ENCODE measurements around the gene SYTL3. TPM values are rescaled to one million over a fixed set of nuclear protein-coding genes. Genes with fewer than 3 reads are reported as not detected.

SYTL3 gene
- total RNA-seq, 1 experiment from 2014 or later: 0.28 TPM

DNA sequence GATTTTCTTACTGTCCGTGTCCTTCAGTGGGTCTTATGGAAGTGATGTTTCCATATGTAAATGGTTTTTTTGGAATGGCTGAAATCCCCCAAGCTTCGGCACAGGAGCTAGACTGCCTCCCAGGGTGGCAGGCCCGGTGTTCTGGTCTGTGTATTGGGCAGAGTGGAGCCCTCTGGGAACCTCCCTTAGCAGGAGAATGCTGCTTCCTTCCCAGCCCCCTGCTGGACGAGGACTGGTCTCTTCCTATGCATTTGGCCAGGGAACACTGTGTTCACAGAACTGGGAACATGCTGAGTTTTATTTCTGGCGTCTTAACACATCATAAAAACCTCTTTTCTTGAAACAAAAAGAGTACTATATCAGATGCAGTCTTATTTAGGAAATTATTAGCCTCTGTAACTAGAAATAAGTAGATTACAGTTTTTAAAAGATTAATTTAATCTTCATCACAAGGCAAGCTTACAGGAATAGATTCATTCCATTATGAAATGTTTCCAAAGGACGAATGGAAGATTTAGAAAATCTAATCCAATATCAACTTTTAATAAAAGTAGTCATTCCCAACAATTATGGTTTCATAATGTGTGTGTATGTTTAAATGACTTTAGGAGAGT, 56.6 kb downstream of the SYTL3 start:
- CTCF ChIA-PET: interaction anchor here (0.6 to 3.1 kb wide), 16 partner anchors 9 to 492 kb away, joined by 3 to 22 read pairs (median 4); partner anchors contain the start of gene RSPH3
- Mint-ChIP-seq H3K27me3 (ENCODE audit: low read depth) (peaks cover 2% of the 10 kb centered on the region; the same call in 1 of the 2 replicates), H3K4me1 (peaks cover 14% of the 10 kb centered on the region), H3K27ac (no peak overlapping the region), H3K36me3 (no peaks in the 10 kb centered on the region), H3K9me3 (no peaks in the 10 kb centered on the region), H3K4me3 (no peak overlapping the region)
- DNase-seq (ENCODE audit: low spot score) (peak; percentile 54), ATAC-seq (peak; percentile 66)
- POLR2A ChIA-PET: no interaction called here
- TF ChIP-seq, protein P1, sequence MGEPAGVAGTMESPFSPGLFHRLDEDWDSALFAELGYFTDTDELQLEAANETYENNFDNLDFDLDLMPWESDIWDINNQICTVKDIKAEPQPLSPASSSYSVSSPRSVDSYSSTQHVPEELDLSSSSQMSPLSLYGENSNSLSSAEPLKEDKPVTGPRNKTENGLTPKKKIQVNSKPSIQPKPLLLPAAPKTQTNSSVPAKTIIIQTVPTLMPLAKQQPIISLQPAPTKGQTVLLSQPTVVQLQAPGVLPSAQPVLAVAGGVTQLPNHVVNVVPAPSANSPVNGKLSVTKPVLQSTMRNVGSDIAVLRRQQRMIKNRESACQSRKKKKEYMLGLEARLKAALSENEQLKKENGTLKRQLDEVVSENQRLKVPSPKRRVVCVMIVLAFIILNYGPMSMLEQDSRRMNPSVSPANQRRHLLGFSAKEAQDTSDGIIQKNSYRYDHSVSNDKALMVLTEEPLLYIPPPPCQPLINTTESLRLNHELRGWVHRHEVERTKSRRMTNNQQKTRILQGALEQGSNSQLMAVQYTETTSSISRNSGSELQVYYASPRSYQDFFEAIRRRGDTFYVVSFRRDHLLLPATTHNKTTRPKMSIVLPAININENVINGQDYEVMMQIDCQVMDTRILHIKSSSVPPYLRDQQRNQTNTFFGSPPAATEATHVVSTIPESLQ (CRISPR knock-in tag; IDR thresholded peaks at IDR 0.05): no peak
- no peak for TF ChIP-seq PRRX2 (CRISPR knock-in tag; IDR thresholded peaks at IDR 0.05)

DNA sequence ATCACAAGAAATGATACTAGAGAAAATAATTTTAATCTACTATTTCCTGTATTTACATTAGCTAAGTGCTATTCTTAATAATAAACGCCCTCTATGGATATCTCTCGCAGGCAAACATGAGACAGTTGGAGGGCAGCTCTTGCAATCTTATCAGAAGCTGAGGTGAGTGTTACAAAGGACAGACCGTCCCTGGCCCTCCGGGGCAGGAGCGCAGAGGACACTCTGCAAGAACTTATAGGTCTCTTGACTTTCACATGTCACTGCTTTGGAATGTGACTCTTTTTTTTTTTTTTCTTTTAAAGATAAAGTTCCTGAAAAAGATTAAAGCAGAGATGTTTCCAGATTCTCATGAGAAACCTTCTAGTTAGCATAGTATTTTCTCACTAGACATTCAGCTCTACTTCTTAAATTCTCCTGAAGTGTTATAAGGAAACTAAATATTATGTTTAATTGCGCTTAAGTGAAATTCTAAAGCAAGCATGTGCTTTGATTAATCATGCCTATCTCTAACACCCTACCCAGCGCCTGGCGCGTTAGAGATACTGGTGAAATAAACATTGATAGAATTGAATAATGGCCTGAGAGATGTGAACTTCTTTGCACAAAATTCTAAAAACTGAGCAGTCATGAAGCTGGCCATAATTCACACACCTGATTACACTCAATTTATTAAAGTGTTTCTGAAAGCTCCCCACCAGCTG, 57.4 kb downstream of the SYTL3 start:
- CTCF ChIA-PET: interaction anchor here (0.6 to 3.1 kb wide), 16 partner anchors 11 to 493 kb away, joined by 3 to 22 read pairs (median 4); partner anchors contain the start of gene RSPH3
- ATAC-seq: no peak
- no peak overlapping the region for H3K27ac Mint-ChIP-seq
- H3K4me1 Mint-ChIP-seq: peaks cover 14% of the 10 kb centered on the region
- H3K36me3 Mint-ChIP-seq: no peaks in the 10 kb centered on the region
- no peaks in the 10 kb centered on the region for H3K9me3 Mint-ChIP-seq
- POLR2A ChIA-PET: no interaction called here
- TF ChIP-seq NR1H2 (CRISPR knock-in tag; IDR thresholded peaks at IDR 0.05): no peak
- TF ChIP-seq, protein P2, sequence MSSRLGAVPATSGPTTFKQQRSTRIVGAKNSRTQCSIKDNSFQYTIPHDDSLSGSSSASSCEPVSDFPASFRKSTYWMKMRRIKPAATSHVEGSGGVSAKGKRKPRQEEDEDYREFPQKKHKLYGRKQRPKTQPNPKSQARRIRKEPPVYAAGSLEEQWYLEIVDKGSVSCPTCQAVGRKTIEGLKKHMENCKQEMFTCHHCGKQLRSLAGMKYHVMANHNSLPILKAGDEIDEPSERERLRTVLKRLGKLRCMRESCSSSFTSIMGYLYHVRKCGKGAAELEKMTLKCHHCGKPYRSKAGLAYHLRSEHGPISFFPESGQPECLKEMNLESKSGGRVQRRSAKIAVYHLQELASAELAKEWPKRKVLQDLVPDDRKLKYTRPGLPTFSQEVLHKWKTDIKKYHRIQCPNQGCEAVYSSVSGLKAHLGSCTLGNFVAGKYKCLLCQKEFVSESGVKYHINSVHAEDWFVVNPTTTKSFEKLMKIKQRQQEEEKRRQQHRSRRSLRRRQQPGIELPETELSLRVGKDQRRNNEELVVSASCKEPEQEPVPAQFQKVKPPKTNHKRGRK (CRISPR knock-in tag; IDR thresholded peaks at IDR 0.05; ENCODE audit: borderline replicate concordance): no peak
- no peak for TF ChIP-seq GRHL2 (CRISPR knock-in tag; IDR thresholded peaks at IDR 0.05; ENCODE audit: insufficient replicate concordance, severe bottlenecking)
- no peak for DNase-seq (ENCODE audit: low spot score)
- no peak overlapping the region for H3K4me3 Mint-ChIP-seq
- H3K27me3 Mint-ChIP-seq (ENCODE audit: low read depth): peaks cover 2% of the 10 kb centered on the region; the same call in 1 of the 2 replicates

DNA sequence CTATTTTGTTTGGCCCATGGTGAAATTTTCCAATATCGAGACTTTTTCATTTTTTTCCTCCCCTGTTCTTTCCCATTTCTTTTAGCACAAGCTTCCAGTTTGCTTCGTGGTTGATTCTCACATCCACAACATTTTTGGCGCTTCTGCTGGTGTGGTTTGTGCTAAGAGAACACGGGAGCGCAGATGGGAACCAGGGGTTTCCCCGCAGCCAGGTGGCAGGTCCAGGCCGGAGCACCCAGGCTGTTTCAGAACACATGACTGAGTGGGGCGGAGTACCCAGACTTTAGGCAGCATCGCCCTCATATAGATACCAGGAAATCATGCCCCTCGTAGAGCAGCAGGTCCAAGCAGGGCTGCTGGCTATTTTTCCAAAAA, 58.0 kb downstream of the SYTL3 start:
- Mint-ChIP-seq H3K4me3 (no peak overlapping the region), H3K4me1 (peaks cover 14% of the 10 kb centered on the region), H3K9me3 (no peaks in the 10 kb centered on the region), H3K27me3 (ENCODE audit: low read depth) (peaks cover 2% of the 10 kb centered on the region; the same call in 1 of the 2 replicates), H3K36me3 (no peaks in the 10 kb centered on the region), H3K27ac (no peak overlapping the region)
- POLR2A ChIA-PET: no interaction called here
- DNase-seq (ENCODE audit: low spot score) (no peak), ATAC-seq (no peak; the same call in 1 of the 2 replicates)
- CTCF ChIA-PET: interaction anchor here (0.6 to 3.1 kb wide), 6 partner anchors 10 to 494 kb away, joined by 3 to 22 read pairs (median 3); no protein-coding TSS in a partner anchor
- no peak for TF ChIP-seq GTF2I (CRISPR knock-in tag; conservative IDR thresholded peaks at IDR 0.05)
- no peak for TF ChIP-seq ZNF671 (CRISPR knock-in tag; IDR thresholded peaks at IDR 0.05)
- TF ChIP-seq ZNF416 (CRISPR knock-in tag; IDR thresholded peaks at IDR 0.05): no peak
- TF ChIP-seq, protein P3, sequence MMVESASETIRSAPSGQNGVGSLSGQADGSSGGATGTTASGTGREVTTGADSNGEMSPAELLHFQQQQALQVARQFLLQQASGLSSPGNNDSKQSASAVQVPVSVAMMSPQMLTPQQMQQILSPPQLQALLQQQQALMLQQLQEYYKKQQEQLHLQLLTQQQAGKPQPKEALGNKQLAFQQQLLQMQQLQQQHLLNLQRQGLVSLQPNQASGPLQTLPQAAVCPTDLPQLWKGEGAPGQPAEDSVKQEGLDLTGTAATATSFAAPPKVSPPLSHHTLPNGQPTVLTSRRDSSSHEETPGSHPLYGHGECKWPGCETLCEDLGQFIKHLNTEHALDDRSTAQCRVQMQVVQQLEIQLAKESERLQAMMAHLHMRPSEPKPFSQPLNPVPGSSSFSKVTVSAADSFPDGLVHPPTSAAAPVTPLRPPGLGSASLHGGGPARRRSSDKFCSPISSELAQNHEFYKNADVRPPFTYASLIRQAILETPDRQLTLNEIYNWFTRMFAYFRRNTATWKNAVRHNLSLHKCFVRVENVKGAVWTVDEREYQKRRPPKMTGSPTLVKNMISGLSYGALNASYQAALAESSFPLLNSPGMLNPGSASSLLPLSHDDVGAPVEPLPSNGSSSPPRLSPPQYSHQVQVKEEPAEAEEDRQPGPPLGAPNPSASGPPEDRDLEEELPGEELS (CRISPR knock-in tag; IDR thresholded peaks at IDR 0.05): no peak
- no peak for TF ChIP-seq FOXP1 (CRISPR knock-in tag; IDR thresholded peaks at IDR 0.05; ENCODE audit: borderline replicate concordance)
- no peak for TF ChIP-seq RORB (CRISPR knock-in tag; IDR thresholded peaks at IDR 0.05)
- TF ChIP-seq, protein P4, sequence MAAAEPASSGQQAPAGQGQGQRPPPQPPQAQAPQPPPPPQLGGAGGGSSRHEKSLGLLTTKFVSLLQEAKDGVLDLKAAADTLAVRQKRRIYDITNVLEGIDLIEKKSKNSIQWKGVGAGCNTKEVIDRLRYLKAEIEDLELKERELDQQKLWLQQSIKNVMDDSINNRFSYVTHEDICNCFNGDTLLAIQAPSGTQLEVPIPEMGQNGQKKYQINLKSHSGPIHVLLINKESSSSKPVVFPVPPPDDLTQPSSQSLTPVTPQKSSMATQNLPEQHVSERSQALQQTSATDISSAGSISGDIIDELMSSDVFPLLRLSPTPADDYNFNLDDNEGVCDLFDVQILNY (CRISPR knock-in tag; IDR thresholded peaks at IDR 0.05): no peak
- TF ChIP-seq, protein P5, sequence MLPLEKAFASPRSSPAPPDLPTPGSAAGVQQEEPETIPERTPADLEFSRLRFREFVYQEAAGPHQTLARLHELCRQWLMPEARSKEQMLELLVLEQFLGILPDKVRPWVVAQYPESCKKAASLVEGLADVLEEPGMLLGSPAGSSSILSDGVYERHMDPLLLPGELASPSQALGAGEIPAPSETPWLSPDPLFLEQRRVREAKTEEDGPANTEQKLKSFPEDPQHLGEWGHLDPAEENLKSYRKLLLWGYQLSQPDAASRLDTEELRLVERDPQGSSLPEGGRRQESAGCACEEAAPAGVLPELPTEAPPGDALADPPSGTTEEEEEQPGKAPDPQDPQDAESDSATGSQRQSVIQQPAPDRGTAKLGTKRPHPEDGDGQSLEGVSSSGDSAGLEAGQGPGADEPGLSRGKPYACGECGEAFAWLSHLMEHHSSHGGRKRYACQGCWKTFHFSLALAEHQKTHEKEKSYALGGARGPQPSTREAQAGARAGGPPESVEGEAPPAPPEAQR (CRISPR knock-in tag; IDR thresholded peaks at IDR 0.05): no peak
- TF ChIP-seq ELF4 (CRISPR knock-in tag; IDR thresholded peaks at IDR 0.05; ENCODE audit: low read depth): no peak
- no peak for TF ChIP-seq OVOL2 (CRISPR knock-in tag; IDR thresholded peaks at IDR 0.05; ENCODE audit: borderline replicate concordance)
- TF ChIP-seq, protein P6, sequence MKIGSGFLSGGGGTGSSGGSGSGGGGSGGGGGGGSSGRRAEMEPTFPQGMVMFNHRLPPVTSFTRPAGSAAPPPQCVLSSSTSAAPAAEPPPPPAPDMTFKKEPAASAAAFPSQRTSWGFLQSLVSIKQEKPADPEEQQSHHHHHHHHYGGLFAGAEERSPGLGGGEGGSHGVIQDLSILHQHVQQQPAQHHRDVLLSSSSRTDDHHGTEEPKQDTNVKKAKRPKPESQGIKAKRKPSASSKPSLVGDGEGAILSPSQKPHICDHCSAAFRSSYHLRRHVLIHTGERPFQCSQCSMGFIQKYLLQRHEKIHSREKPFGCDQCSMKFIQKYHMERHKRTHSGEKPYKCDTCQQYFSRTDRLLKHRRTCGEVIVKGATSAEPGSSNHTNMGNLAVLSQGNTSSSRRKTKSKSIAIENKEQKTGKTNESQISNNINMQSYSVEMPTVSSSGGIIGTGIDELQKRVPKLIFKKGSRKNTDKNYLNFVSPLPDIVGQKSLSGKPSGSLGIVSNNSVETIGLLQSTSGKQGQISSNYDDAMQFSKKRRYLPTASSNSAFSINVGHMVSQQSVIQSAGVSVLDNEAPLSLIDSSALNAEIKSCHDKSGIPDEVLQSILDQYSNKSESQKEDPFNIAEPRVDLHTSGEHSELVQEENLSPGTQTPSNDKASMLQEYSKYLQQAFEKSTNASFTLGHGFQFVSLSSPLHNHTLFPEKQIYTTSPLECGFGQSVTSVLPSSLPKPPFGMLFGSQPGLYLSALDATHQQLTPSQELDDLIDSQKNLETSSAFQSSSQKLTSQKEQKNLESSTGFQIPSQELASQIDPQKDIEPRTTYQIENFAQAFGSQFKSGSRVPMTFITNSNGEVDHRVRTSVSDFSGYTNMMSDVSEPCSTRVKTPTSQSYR (CRISPR knock-in tag; IDR thresholded peaks at IDR 0.05): no peak

Data from WTC11 (cell line).